Measurements from ENCODE around the gene TNNC1.

Gene TNNC1

GRCh38 chr3:52429031-52429430, 24.8 kb downstream of the TNNC1 start:
- no peak for FAIRE-seq

GRCh38 chr3:52428151-52429005, 25.5 kb downstream of the TNNC1 start:
- FAIRE-seq = no peak

- FAIRE-seq = no peak
These were observed 30.7 kb downstream of the TNNC1 start for GRCh38 chr3:52423173-52423572.

GRCh38 chr3:52422669-52423068, 31.2 kb downstream of the TNNC1 start:
- FAIRE-seq = no peak

GRCh38 chr3:52420388-52420787, 33.5 kb downstream of the TNNC1 start:
- no peak for FAIRE-seq

GRCh38 chr3:52415800-52416199, 38.0 kb downstream of the TNNC1 start:
- FAIRE-seq = no peak

- no peak for FAIRE-seq
These were observed 45.4 kb downstream of the TNNC1 start for GRCh38 chr3:52408466-52408865.

- FAIRE-seq = no peak
These were observed 46.1 kb downstream of the TNNC1 start for GRCh38 chr3:52407779-52408178.

- no peak for FAIRE-seq
These were observed 46.9 kb downstream of the TNNC1 start for GRCh38 chr3:52406791-52407510.

GRCh38 chr3:52406231-52406661, 47.6 kb downstream of the TNNC1 start:
- no peak for FAIRE-seq

GRCh38 chr3:52405601-52406110, 48.2 kb downstream of the TNNC1 start:
- FAIRE-seq = no peak

GRCh38 chr3:52405066-52405465, 48.8 kb downstream of the TNNC1 start:
- FAIRE-seq = no peak

GRCh38 chr3:52404391-52404790, 49.5 kb downstream of the TNNC1 start:
- no peak for FAIRE-seq

GRCh38 chr3:52403955-52404354, 49.9 kb downstream of the TNNC1 start:
- no peak for FAIRE-seq

GRCh38 chr3:52403271-52403841, 50.5 kb downstream of the TNNC1 start:
- no peak for FAIRE-seq

- FAIRE-seq = no peak
These were observed 51.1 kb downstream of the TNNC1 start for GRCh38 chr3:52402706-52403270.

- FAIRE-seq = no peak
These were observed 51.7 kb downstream of the TNNC1 start for GRCh38 chr3:52402101-52402521.

GRCh38 chr3:52401551-52401950, 52.3 kb downstream of the TNNC1 start:
- no peak for FAIRE-seq
